B cell (primary cell): ENCODE measurements around the gene NETO2. TPM values are rescaled to one million over a fixed set of nuclear protein-coding genes. Genes with fewer than 3 reads are reported as not detected.

Experiments
- ATAC-seq: fragments of 200-7000 bp; cut with Tn5 transposase; one replicate; pipeline ENCODE4 v1.10.0; 2021; ENCODE audit warnings: low read depth, mild to moderate bottlenecking, moderate number of reproducible peaks, moderate library complexity
- CTCF ChIA-PET: fragments of 350-600 bp; sonication (Branson Sonifier 250); formaldehyde crosslinking; loops from one replicate; lab custom pipeline; 2021; ENCODE audit warnings: antibody characterized with exemption, inconsistent platforms; lab: Charles Lee
- POLR2A ChIA-PET: fragments of 350-600 bp; sonication (Branson Sonifier 250); formaldehyde crosslinking; loops from one replicate; lab custom pipeline; 2021; ENCODE audit warnings: antibody characterized with exemption; lab: Charles Lee
- DNase-seq: peaks from one replicate; pipeline ENCODE4 v3.0.0; 2013
- H2AFZ ChIP-seq: 2 replicates; pipeline ENCODE4 v1.6.1; 2012; ENCODE audit warnings: mild to moderate bottlenecking, low read depth, low read length; ENCODE audit not compliant: insufficient read depth, poor library complexity, severe bottlenecking
- H3K27ac ChIP-seq, 2 donors: 1 replicate in 1 of 2; 2 replicates in 1 of 2; pipeline ENCODE4 v1.5.1; 2012 to 2013; ENCODE audit warnings: low read length in 2 of 2, mild to moderate bottlenecking in 2 of 2, moderate library complexity in 1 of 2
- H3K27me3 ChIP-seq, 4 experiments: fragments of 200-600 bp in 1 of 4; sonication (generic) in 1 of 4; replicated peaks in 1 of 4; 1 replicate in 2 of 4; 2 replicates in 2 of 4; pipeline versions ENCODE4 v1.6.1 to v1.7.0; 2013 to 2016; ENCODE audit warnings: low read length in 3 of 4, mild to moderate bottlenecking in 2 of 4, mixed read lengths in 1 of 4, moderate library complexity in 1 of 4; ENCODE audit not compliant: insufficient read depth in 4 of 4, control insufficient read depth in 3 of 4; ENCODE audit errors: control extremely low read depth in 1 of 4
- H3K36me3 ChIP-seq, 2 experiments: replicated peaks in 1 of 2; 1 replicate in 1 of 2; 2 replicates in 1 of 2; pipeline versions ENCODE4 v1.6.1 to v1.7.1; 2013; ENCODE audit warnings: low read length in 1 of 2; ENCODE audit not compliant: insufficient read depth in 2 of 2, control insufficient read depth in 1 of 2; ENCODE audit errors: control extremely low read depth in 1 of 2, extremely low read depth in 1 of 2
- H3K4me1 ChIP-seq, 2 donors: fragments of 200-600 bp in 1 of 2; sonication (generic) in 1 of 2; 1 replicate in 1 of 2; 2 replicates in 1 of 2; pipeline versions ENCODE4 v1.5.1 to v1.6.1; 2013 to 2017; ENCODE audit warnings: low read length in 2 of 2; ENCODE audit not compliant: control insufficient read depth in 2 of 2, insufficient read depth in 2 of 2
- H3K4me2 ChIP-seq: replicated peaks from 2 replicates; pipeline ENCODE3; 2012; ENCODE audit warnings: mild to moderate bottlenecking, low read depth, low read length; ENCODE audit not compliant: poor library complexity, severe bottlenecking
- H3K4me3 ChIP-seq, 5 experiments: fragments of 200-600 bp in 1 of 5; sonication (generic) in 1 of 5; 1 replicate in 3 of 5; 2 replicates in 2 of 5; pipeline versions ENCODE4 v1.5.1 to v1.7.0; 2011 to 2016; ENCODE audit warnings: low read length in 4 of 5, mild to moderate bottlenecking in 4 of 5, low read depth in 2 of 5, control low read depth in 1 of 5, moderate library complexity in 1 of 5; ENCODE audit not compliant: insufficient read depth in 1 of 5; ENCODE audit errors: control extremely low read depth in 1 of 5, extremely low read depth in 1 of 5
- H3K79me2 ChIP-seq: fragments of 200-600 bp; sonication (generic); one replicate; pipeline ENCODE4 v1.6.0; 2016; ENCODE audit warnings: low read length; ENCODE audit not compliant: control insufficient read depth, insufficient read depth
- H3K9ac ChIP-seq: fragments of 200-600 bp; sonication (generic); 2 replicates; pipeline ENCODE4 v1.6.1; 2017; ENCODE audit warnings: mild to moderate bottlenecking, low read length, moderate library complexity
- H3K9me3 ChIP-seq, 3 donors: one replicate each; pipeline versions ENCODE4 v1.6.1 to v1.7.1; 2013; ENCODE audit warnings: low read length in 2 of 3; ENCODE audit not compliant: control insufficient read depth in 2 of 3, insufficient read depth in 1 of 3; ENCODE audit errors: control extremely low read depth in 1 of 3
- H4K20me1 ChIP-seq: 2 replicates; pipeline ENCODE4 v1.6.0; 2012; ENCODE audit warnings: mild to moderate bottlenecking, low read length; ENCODE audit not compliant: insufficient read depth, control insufficient read depth, poor library complexity, severe bottlenecking
- H3K27ac Mint-ChIP-seq: one replicate; pipeline ENCODE4 v1.8.0; 2021; ENCODE audit warnings: mixed read lengths
- H3K27me3 Mint-ChIP-seq: one replicate; pipeline ENCODE4 v1.8.0; 2021; ENCODE audit warnings: mixed read lengths
- H3K4me1 Mint-ChIP-seq: one replicate; pipeline ENCODE4 v1.8.0; 2021; ENCODE audit warnings: mixed read lengths
- H3K4me3 Mint-ChIP-seq: one replicate; pipeline ENCODE4 v1.8.0; 2021; ENCODE audit warnings: mixed read lengths
- H3K9me3 Mint-ChIP-seq: one replicate; pipeline ENCODE4 v1.8.0; 2022; ENCODE audit warnings: mixed read lengths; ENCODE audit not compliant: insufficient read depth
- EZH2 ChIP-seq: IDR thresholded peaks from 2 replicates; pipeline ENCODE4 v1.6.1; 2012; ENCODE audit warnings: borderline replicate concordance, low read depth, mild to moderate bottlenecking, moderate library complexity, low read length; ENCODE audit not compliant: insufficient read depth, poor library complexity, severe bottlenecking
- WGBS: methylation state at CpG from one replicate; pipeline ENCODE4 v1.1.5; 2013; ENCODE audit warnings: missing lambda C conversion rate; ENCODE audit not compliant: insufficient coverage; 5-methylcytosine and 5-hydroxymethylcytosine counted together
- intact Hi-C: fragments of 100-400 bp; cut with micrococcal nuclease; formaldehyde crosslinking; loops from one replicate; pipeline ENCODE4 v1.10.0; 2022
- polyA plus RNA-seq: library from polyadenylated mRNA; depleted of rRNA; stranded (reverse); fragments of >200 nt; gene quantifications from 2 replicates; pipeline ENCODE4 v1.2.3, GENCODE V29; 2012
- total RNA-seq, 2 donors: library from RNA; stranded (reverse); fragments of 120-200 nt in 1 of 2; gene quantifications; 1 replicate in 1 of 2; 2 replicates in 1 of 2; pipeline versions ENCODE4 v1.2.3 to v1.2.4, GENCODE V29; 2013 to 2022
- TF ChIP-seq, protein P1 (sequence below): fragments of 200-600 bp; IDR thresholded peaks from one replicate; pipeline ENCODE4 v1.8.0; 2022; ENCODE audit warnings: antibody characterized with exemption, mild to moderate bottlenecking

NETO2 gene
- total and polyA plus RNA-seq, 2 donors (not counting 1 experiment from before 2014, with no cell fraction given), result 1.9 to 4.2 TPM

DNA sequence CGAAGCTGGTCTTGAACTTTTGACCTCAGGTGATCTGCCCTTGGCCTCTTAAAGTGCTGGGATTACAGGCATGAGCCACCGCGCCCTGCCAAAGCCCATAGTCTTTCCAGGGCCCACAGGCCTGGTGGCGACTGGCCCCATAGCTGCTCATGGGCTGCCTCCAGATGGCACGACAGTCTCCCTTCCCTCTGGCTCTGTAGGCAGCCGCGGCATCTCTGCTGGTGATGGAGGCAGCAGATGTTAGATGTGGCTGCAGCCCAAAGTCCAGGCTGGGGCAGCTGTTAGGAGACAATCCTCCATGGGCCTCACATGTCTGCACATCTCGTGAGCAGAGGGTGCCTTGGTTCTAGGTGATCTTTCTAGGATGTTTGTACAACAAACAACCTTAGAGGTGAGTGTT lies 100.5 kb downstream of the NETO2 start:
- Mint-ChIP-seq H3K9me3 (no peaks in the 10 kb centered on the region), H3K27ac (no peak overlapping the region), H3K27me3 (no peaks in the 10 kb centered on the region), H3K4me1 (peaks cover 46% of the 10 kb centered on the region), H3K4me3 (no peak overlapping the region)
- Histone ChIP-seq H3K4me2 (no peak overlapping the region), H4K20me1 (no peaks in the 10 kb centered on the region), H3K36me3 (no peaks in the 10 kb centered on the region), H3K4me1 (peaks cover 9 to 45% of the 10 kb centered on the region in 2 donors), H3K27ac (no peak overlapping the region), H3K9me3 (no peaks in the 10 kb centered on the region), H3K79me2 (no peaks in the 10 kb centered on the region), H3K27me3 (no peaks in the 10 kb centered on the region), H3K9ac (no peak overlapping the region), H3K4me3 (no peak overlapping the region), H2AFZ (no peak overlapping the region)
- CTCF ChIA-PET, result interaction anchor here (0.7 kb wide), 1 partner anchor 1123 kb away, joined by 5 read pairs; no protein-coding TSS in a partner anchor
- DNase-seq (no peak), ATAC-seq (no peak)
- WGBS, result 92% methylated on average over 8 of the region's 8 CpGs
- intact Hi-C loops, result no loop called here
- POLR2A ChIA-PET, result no interaction called here
- no peak for TF ChIP-seq EZH2
- TF ChIP-seq, protein P1, sequence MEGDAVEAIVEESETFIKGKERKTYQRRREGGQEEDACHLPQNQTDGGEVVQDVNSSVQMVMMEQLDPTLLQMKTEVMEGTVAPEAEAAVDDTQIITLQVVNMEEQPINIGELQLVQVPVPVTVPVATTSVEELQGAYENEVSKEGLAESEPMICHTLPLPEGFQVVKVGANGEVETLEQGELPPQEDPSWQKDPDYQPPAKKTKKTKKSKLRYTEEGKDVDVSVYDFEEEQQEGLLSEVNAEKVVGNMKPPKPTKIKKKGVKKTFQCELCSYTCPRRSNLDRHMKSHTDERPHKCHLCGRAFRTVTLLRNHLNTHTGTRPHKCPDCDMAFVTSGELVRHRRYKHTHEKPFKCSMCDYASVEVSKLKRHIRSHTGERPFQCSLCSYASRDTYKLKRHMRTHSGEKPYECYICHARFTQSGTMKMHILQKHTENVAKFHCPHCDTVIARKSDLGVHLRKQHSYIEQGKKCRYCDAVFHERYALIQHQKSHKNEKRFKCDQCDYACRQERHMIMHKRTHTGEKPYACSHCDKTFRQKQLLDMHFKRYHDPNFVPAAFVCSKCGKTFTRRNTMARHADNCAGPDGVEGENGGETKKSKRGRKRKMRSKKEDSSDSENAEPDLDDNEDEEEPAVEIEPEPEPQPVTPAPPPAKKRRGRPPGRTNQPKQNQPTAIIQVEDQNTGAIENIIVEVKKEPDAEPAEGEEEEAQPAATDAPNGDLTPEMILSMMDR, result no peak

DNA sequence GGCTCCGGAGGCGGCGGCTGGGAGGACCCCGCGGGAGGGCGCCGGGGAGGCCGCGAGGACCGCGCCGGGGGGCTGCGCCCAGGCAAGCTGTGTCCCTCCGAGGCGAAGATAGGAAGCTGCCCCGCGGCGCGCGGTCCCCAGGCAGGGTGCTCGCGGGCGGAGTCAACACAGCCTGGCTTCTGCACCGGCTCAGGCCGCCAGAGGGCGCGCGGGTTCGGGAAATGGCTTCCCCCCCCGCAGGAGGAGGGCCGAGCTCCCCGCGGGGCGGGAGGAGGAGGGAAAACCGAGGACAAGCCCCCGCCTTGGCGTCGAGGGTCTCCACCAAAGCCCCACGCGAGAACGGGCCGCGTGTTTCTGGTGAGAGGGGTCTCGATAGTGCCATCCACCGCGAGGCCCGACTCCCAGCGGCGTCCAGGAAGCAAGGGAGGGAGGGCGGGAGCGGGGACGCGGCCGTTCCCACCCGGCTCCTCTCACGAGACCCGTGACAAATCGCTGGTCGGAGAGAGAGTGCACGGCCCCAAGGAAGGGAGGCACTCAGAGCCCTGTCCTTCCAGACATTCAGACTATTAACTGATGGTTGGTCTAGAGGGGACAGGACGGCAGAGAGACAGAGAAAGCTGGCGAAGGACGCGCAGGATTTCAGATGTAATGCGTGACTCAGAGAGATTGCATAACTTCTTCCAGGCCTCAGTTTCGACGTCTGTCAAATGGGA lies 105.8 kb downstream of the NETO2 start:
- H3K4me1 ChIP-seq, result peaks cover 3 to 26% of the 10 kb centered on the region in 2 donors
- peak overlapping the region; percentile 68 for H3K27ac Mint-ChIP-seq
- peak overlapping the region; percentile 53 to 90 (median 63) for H3K4me3 ChIP-seq
- H4K20me1 ChIP-seq, result no peaks in the 10 kb centered on the region
- H3K27ac ChIP-seq, result peak overlapping the region in 1 of 2 donors; percentile 52
- no peaks in the 10 kb centered on the region for H3K79me2 ChIP-seq
- ChIA-PET POLR2A (interaction anchor here (0.6 to 0.9 kb wide), 3 partner anchors 10 to 237 kb away, joined by 3 to 4 read pairs (median 3); no protein-coding TSS in a partner anchor), CTCF (interaction anchor here (0.7 to 3.5 kb wide), 34 partner anchors 9 to 1593 kb away, joined by 3 to 50 read pairs (median 4); partner anchors contain the start of genes DNAJA2 and NETO2)
- no peak for TF ChIP-seq EZH2
- TF ChIP-seq, protein P1, result peak; percentile 95
- intact Hi-C loops, result loop anchor here (1.0 to 5.0 kb wide), 7 partner anchors 20 to 1127 kb away; partner anchors contain the start of genes C16orf87 and DNAJA2
- no peaks in the 10 kb centered on the region for H3K36me3 ChIP-seq
- H3K9me3 ChIP-seq, result no peaks in the 10 kb centered on the region
- H3K9me3 Mint-ChIP-seq, result no peaks in the 10 kb centered on the region
- no peaks in the 10 kb centered on the region for H3K27me3 ChIP-seq
- DNase-seq (peak; percentile 90), ATAC-seq (peak; percentile 98)
- 5% methylated on average over 67 of the region's 67 CpGs for WGBS
- peak overlapping the region; percentile 86 for H3K9ac ChIP-seq
- peaks cover 25% of the 10 kb centered on the region for H3K4me1 Mint-ChIP-seq
- peak overlapping the region; percentile 100 for H3K4me2 ChIP-seq
- H3K27me3 Mint-ChIP-seq, result no peaks in the 10 kb centered on the region
- H3K4me3 Mint-ChIP-seq, result peak overlapping the region; percentile 90
- peak overlapping the region; percentile 99 for H2AFZ ChIP-seq
